BE2C (cell line): ENCODE data around the gene CASZ1.

Experiments
- DNase-seq: peaks from one replicate; pipeline ENCODE4 v3.0.0-alpha.2; 2020
- H3K27me3 ChIP-seq: fragments of 250-450 bp; sonication (Bioruptor Pico); 2 replicates; pipeline ENCODE4 v1.5.1; 2020; ENCODE audit warnings: mild to moderate bottlenecking
- H3K36me3 ChIP-seq: fragments of 250-450 bp; sonication (Bioruptor Pico); 2 replicates; pipeline ENCODE4 v1.5.1; 2020; ENCODE audit warnings: mild to moderate bottlenecking
- H3K4me1 ChIP-seq: fragments of 250-450 bp; sonication (Bioruptor Pico); 2 replicates; pipeline ENCODE4 v1.5.1; 2020
- H3K4me3 ChIP-seq: 2 replicates; pipeline ENCODE4 v1.5.1; 2011; ENCODE audit warnings: low read depth, low read length
- H3K9me3 ChIP-seq: fragments of 250-450 bp; sonication (Bioruptor Pico); 2 replicates; pipeline ENCODE4 v1.5.1; 2020
- TF ChIP-seq, protein P1 (sequence below): IDR thresholded peaks from 2 replicates; pipeline ENCODE4 v1.5.1; 2012; ENCODE audit warnings: mild to moderate bottlenecking, low read depth, low read length

CASZ1 gene

DNA sequence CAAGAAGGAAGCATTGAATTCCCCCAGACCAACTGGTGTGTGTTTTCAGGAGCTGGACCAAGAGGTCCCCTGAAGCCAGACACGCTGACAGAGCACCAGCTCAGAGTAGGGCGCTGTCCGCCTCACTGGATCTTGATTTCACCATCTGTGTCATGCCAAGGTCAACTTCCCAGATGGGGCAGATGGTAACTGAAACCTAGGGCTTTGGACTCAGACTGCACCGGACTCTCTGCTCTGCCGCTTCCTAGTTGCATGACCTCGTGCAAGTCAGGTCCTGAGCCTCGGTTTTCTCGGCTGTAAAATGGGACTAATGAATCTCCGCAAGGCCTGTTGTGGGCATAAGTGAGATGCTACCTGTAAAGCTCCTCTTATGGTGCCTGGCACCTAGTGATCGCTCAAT lies 17.9 kb upstream of the CASZ1 start:
- no peaks in the 10 kb centered on the region for H3K36me3 ChIP-seq

GRCh38 chr1:10813799-10814198 lies 17.4 kb upstream of the CASZ1 start:
- Histone ChIP-seq H3K9me3 (no peaks in the 10 kb centered on the region), H3K27me3 (no peaks in the 10 kb centered on the region), H3K4me3 (no peak overlapping the region), H3K36me3 (no peaks in the 10 kb centered on the region), H3K4me1 (no peaks in the 10 kb centered on the region)
- TF ChIP-seq, protein P1, sequence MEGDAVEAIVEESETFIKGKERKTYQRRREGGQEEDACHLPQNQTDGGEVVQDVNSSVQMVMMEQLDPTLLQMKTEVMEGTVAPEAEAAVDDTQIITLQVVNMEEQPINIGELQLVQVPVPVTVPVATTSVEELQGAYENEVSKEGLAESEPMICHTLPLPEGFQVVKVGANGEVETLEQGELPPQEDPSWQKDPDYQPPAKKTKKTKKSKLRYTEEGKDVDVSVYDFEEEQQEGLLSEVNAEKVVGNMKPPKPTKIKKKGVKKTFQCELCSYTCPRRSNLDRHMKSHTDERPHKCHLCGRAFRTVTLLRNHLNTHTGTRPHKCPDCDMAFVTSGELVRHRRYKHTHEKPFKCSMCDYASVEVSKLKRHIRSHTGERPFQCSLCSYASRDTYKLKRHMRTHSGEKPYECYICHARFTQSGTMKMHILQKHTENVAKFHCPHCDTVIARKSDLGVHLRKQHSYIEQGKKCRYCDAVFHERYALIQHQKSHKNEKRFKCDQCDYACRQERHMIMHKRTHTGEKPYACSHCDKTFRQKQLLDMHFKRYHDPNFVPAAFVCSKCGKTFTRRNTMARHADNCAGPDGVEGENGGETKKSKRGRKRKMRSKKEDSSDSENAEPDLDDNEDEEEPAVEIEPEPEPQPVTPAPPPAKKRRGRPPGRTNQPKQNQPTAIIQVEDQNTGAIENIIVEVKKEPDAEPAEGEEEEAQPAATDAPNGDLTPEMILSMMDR, result no peak
- DNase-seq, result no peak

More for the DNA sequence above, 17.9 kb upstream of the CASZ1 start:
- no peak for DNase-seq
- H3K27me3 ChIP-seq, result no peaks in the 10 kb centered on the region
- no peak overlapping the region for H3K4me3 ChIP-seq
- no peaks in the 10 kb centered on the region for H3K4me1 ChIP-seq
- H3K9me3 ChIP-seq, result no peaks in the 10 kb centered on the region
- TF ChIP-seq, protein P1, result no peak

DNA sequence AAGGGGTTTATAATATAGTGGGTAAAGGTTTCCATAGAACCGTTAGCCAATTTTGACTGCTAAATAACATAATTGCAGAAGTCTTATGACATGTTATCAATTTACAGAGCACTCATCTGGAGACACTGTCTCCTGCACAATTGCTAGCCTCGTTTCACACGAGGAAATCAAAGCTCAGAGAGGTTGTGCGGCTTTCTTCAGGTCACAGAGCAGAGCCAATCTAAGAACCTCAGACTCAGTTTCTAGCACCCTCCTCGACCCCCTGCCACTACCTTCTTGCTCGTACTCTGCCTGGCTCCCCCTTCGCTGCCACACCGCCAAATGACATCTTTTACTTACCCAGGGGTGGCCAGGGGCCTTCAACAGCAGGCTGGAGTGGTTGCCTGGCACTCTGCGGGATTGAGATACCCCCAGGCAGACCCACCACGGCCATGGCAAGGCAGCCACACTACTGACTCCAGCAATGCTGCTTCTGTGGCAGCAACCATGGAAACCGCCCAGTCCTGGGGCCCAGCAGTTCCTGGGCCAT lies 16.0 kb upstream of the CASZ1 start:
- Histone ChIP-seq H3K4me1 (no peaks in the 10 kb centered on the region), H3K36me3 (no peaks in the 10 kb centered on the region), H3K27me3 (no peaks in the 10 kb centered on the region), H3K9me3 (no peaks in the 10 kb centered on the region), H3K4me3 (no peak overlapping the region)
- TF ChIP-seq, protein P1, result no peak
- DNase-seq, result no peak

DNA sequence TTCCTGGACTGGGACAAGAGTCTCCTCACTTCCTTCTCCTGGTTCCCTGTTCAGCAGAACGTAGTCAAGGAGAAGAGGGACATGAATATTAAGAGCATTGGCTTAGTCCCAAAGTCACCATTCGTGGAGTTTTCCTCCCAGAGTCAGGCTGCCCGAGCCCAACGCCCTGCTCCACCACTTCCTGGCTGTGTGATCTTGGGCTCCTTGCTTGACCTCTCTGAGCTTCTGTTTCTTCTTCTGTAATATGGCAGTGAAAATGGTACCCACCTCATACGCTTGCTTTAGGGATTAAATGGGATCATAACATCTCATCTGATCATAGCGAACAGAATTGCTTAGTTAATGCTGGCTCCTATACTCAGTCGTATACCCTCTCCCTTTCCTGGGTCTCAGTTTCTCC lies 12.0 kb upstream of the CASZ1 start:
- no peaks in the 10 kb centered on the region for H3K9me3 ChIP-seq
- TF ChIP-seq, protein P1, result no peak
- no peaks in the 10 kb centered on the region for H3K27me3 ChIP-seq
- H3K4me1 ChIP-seq, result no peaks in the 10 kb centered on the region
- no peak for DNase-seq
- no peak overlapping the region for H3K4me3 ChIP-seq
- no peaks in the 10 kb centered on the region for H3K36me3 ChIP-seq

DNA sequence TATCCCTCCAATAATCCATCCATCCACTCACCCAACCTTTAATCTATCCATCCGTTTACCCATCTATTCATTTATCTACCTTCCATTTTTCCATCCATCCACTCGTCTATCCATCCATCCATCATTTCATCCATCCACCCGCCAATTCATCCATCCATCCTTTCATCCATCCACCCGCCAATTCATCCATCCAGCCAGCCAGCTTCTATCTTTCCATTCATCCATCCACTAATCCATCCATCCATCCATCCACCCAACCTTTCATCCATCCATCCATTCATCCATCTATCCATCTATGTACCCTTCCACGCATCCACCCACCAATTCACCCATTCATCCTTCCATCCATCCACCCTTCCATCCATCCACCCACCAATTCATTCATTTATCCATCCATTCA lies 10.5 kb upstream of the CASZ1 start:
- DNase-seq, result no peak
- Histone ChIP-seq H3K27me3 (no peaks in the 10 kb centered on the region), H3K36me3 (no peaks in the 10 kb centered on the region), H3K4me1 (no peaks in the 10 kb centered on the region), H3K9me3 (no peaks in the 10 kb centered on the region), H3K4me3 (no peak overlapping the region)
- TF ChIP-seq, protein P1, result no peak

DNA sequence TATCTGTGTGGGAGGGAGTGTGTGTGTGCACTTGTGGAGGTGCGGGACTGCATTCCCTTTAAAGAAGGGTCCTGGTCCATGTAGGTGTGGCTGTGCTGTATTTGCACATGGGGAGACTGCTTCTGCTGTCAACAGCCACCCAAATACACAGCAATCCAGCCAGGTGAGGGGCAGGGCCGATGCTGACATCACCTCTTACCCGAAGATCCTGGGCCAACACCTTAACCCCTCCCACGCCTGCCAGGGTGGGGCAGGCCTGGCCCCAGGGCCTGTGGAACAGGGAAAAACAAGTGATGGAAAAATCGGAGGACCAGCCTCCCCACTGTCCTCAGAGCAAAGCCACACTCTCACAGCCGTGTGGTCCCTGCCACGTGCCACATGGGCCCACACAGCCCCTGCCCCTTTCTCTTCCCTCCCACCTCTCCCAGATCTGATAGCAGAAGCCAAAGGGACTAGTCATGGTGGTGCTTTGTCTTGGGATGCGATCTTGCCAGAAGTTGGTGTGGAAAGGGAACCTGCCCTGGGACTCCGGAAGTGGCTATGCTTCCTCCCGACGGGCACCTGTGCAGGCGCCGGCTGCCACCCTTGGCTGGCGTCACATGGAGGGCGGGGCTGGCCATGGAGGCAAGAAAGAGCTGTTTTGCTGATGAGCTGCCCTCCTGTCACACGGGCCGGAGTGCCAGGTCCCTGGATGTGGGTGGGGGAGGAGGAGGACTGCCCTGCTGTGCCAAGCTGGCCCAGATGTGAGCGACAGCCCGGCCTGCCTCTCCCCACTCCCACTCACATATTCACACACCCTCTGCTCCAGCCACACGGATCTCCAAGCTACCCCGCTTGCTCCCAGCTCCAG lies 7.8 kb upstream of the CASZ1 start:
- TF ChIP-seq, protein P1, result no peak
- Histone ChIP-seq H3K36me3 (no peaks in the 10 kb centered on the region), H3K27me3 (no peaks in the 10 kb centered on the region)

More for the DNA sequence above, 7.8 kb upstream of the CASZ1 start:
- H3K4me3 ChIP-seq, result no peak overlapping the region
- no peak for DNase-seq
- H3K4me1 ChIP-seq, result no peaks in the 10 kb centered on the region
- H3K9me3 ChIP-seq, result no peaks in the 10 kb centered on the region
